GM06990 (cell line): ENCODE results near the gene FYN.

ENCODE experiments used
- DNase-seq: peaks from one replicate; pipeline ENCODE4 v3.0.0-alpha.2; 2011; ENCODE audit not compliant: insufficient read length; ENCODE audit errors: extremely low read depth
- H3K27me3 ChIP-seq: replicated peaks from 2 replicates; pipeline ENCODE4 v1.6.0; 2011; ENCODE audit warnings: low read length; ENCODE audit not compliant: control insufficient read depth, insufficient read depth
- H3K36me3 ChIP-seq: 2 replicates; pipeline ENCODE4 v1.5.1; 2011; ENCODE audit warnings: low read length; ENCODE audit not compliant: control insufficient read depth, insufficient read depth
- H3K4me3 ChIP-seq: replicated peaks from 2 replicates; pipeline ENCODE4 v1.5.1; 2011; ENCODE audit warnings: low read depth, mild to moderate bottlenecking, control low read depth, low read length
- TF ChIP-seq, protein P1 (sequence below): IDR thresholded peaks from 2 replicates; pipeline ENCODE4 v1.5.1; 2011; ENCODE audit warnings: low read length, control low read depth, mild to moderate bottlenecking, inconsistent platforms; ENCODE audit not compliant: insufficient read depth, poor library complexity, severe bottlenecking

FYN gene

GRCh38 chr6:111776236-111777221 lies 96.7 kb downstream of the FYN start:
- H3K36me3 ChIP-seq: no peaks in the 10 kb centered on the region; the same call in 1 of the 2 replicates
- no peaks in the 10 kb centered on the region for H3K27me3 ChIP-seq
- TF ChIP-seq, protein P1, sequence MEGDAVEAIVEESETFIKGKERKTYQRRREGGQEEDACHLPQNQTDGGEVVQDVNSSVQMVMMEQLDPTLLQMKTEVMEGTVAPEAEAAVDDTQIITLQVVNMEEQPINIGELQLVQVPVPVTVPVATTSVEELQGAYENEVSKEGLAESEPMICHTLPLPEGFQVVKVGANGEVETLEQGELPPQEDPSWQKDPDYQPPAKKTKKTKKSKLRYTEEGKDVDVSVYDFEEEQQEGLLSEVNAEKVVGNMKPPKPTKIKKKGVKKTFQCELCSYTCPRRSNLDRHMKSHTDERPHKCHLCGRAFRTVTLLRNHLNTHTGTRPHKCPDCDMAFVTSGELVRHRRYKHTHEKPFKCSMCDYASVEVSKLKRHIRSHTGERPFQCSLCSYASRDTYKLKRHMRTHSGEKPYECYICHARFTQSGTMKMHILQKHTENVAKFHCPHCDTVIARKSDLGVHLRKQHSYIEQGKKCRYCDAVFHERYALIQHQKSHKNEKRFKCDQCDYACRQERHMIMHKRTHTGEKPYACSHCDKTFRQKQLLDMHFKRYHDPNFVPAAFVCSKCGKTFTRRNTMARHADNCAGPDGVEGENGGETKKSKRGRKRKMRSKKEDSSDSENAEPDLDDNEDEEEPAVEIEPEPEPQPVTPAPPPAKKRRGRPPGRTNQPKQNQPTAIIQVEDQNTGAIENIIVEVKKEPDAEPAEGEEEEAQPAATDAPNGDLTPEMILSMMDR: no peak
- no peak for DNase-seq
- H3K4me3 ChIP-seq: no peak overlapping the region

- H3K27me3 ChIP-seq: no peaks in the 10 kb centered on the region
- TF ChIP-seq, protein P1: no peak
- no peak overlapping the region for H3K4me3 ChIP-seq
- DNase-seq: no peak
- H3K36me3 ChIP-seq: no peaks in the 10 kb centered on the region; the same call in 1 of the 2 replicates
These were observed 97.9 kb downstream of the FYN start for GRCh38 chr6:111775145-111775922.

DNA sequence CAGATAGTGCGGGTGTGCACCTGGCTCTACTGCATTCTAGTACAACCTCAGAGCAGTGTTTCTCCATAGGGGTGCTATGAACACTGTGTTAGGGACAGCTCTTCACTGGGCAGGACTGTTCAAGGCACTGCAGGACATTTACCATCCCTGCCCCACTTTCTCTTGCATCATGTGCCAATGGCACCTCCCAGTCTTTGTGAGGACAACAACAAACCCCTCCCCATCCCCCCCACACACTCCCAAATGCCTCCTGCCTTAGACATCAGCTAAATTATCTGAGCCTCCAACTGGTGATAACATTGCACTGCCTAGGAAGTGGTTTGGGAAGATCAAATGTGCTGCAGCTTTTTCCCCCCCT lies 98.9 kb downstream of the FYN start:
- TF ChIP-seq, protein P1: no peak
- Histone ChIP-seq H3K4me3 (no peak overlapping the region), H3K36me3 (no peaks in the 10 kb centered on the region; the same call in 1 of the 2 replicates), H3K27me3 (no peaks in the 10 kb centered on the region)
- no peak for DNase-seq

- TF ChIP-seq, protein P1: no peak
- DNase-seq: no peak
- no peaks in the 10 kb centered on the region; the same call in 1 of the 2 replicates for H3K36me3 ChIP-seq
- H3K27me3 ChIP-seq: no peaks in the 10 kb centered on the region
- H3K4me3 ChIP-seq: no peak overlapping the region
These were observed 99.5 kb downstream of the FYN start for GRCh38 chr6:111773501-111774345.

GRCh38 chr6:111772381-111772780 lies 100.9 kb downstream of the FYN start:
- DNase-seq: no peak
- Histone ChIP-seq H3K4me3 (no peak overlapping the region), H3K27me3 (no peaks in the 10 kb centered on the region), H3K36me3 (no peaks in the 10 kb centered on the region; the same call in 1 of the 2 replicates)
- TF ChIP-seq, protein P1: no peak
